ENCODE results near the gene ALLC. TPM values are rescaled to one million over a fixed set of nuclear protein-coding genes. Genes with fewer than 3 reads are reported as not detected.

ALLC gene
- total RNA-seq, 1 experiment from 2014 or later: not detected

DNA sequence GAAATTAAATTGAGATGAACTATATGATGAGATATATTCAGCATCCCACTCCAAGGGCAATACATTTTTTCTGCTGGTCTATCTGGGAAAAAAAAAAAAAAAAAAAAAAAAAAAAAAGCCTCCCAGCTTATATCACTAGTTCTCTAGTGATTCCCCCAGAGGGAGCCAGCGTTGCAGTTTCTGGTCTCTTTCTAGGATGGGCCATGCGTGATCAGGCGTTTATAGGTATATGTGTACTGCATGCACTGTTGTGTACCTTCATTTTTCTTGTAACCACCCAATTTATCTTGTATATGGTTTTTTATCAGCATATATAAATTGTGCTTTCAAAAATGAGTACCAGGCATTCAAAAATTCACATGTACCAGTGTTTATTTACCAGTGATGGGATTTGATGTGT is 80.5 kb downstream of the ALLC start:
- no peaks in the 10 kb centered on the region for H3K36me3 ChIP-seq (ENCODE audit: low read depth, low read length)
- intact Hi-C loops (cut with micrococcal nuclease): loop anchor here (1.0 kb wide), 1 partner anchor 67 kb away; no protein-coding TSS in a partner anchor
- no peak overlapping the region for H3K4me3 ChIP-seq (ENCODE audit: low read length)
- H3K9ac ChIP-seq (ENCODE audit: low read length): no peak overlapping the region
- H3K4me1 ChIP-seq (ENCODE audit: insufficient read depth, low read length): no peaks in the 10 kb centered on the region
- H3K9me2 ChIP-seq (replicated peaks; ENCODE audit: low read length): no peaks in the 10 kb centered on the region
- BruUV-seq (replicated peaks): no TSS peak
- H3F3A ChIP-seq (ENCODE audit: low read length, unreplicated experiment): no peaks in the 10 kb centered on the region
- ChIA-PET CTCF (interaction anchor here (1.0 kb wide), 2 partner anchors 10 to 66 kb away, joined by 11 to 13 read pairs; no protein-coding TSS in a partner anchor), POLR2A (ENCODE audit: unreplicated experiment) (interaction anchor here (0.5 kb wide), 1 partner anchor 70 kb away, joined by 3 read pairs; no protein-coding TSS in a partner anchor)
- no peak overlapping the region for H2AFZ ChIP-seq (ENCODE audit: low read length)
- TF ChIP-seq, protein P1, sequence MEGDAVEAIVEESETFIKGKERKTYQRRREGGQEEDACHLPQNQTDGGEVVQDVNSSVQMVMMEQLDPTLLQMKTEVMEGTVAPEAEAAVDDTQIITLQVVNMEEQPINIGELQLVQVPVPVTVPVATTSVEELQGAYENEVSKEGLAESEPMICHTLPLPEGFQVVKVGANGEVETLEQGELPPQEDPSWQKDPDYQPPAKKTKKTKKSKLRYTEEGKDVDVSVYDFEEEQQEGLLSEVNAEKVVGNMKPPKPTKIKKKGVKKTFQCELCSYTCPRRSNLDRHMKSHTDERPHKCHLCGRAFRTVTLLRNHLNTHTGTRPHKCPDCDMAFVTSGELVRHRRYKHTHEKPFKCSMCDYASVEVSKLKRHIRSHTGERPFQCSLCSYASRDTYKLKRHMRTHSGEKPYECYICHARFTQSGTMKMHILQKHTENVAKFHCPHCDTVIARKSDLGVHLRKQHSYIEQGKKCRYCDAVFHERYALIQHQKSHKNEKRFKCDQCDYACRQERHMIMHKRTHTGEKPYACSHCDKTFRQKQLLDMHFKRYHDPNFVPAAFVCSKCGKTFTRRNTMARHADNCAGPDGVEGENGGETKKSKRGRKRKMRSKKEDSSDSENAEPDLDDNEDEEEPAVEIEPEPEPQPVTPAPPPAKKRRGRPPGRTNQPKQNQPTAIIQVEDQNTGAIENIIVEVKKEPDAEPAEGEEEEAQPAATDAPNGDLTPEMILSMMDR (conservative IDR thresholded peaks at IDR 0.05; ENCODE audit: low read depth, low read length): peak; percentile 69
- no peak for TF ChIP-seq EZH2phosphoT487 (IDR thresholded peaks at IDR 0.05; ENCODE audit: borderline replicate concordance, low read length)
- H3K27ac ChIP-seq (ENCODE audit: low read length): no peak overlapping the region
- no peaks in the 10 kb centered on the region for H4K20me1 ChIP-seq (ENCODE audit: low read length)
- no peak overlapping the region for H3K4me2 ChIP-seq (ENCODE audit: low read length)
- no peaks in the 10 kb centered on the region for H3K9me3 ChIP-seq (ENCODE audit: low read length)
- peak; percentile 80 for ATAC-seq
- no peaks in the 10 kb centered on the region for H3K79me2 ChIP-seq (ENCODE audit: low read length)
- peak; percentile 66 for DNase-seq
- peaks cover 45% of the 10 kb centered on the region for H3K27me3 ChIP-seq (ENCODE audit: low read length)

- CTCF ChIA-PET: no interaction called here
- Histone ChIP-seq H3K9me3 (ENCODE audit: low read length) (no peaks in the 10 kb centered on the region), H3K27me3 (ENCODE audit: low read length) (peaks cover 41% of the 10 kb centered on the region), H3K36me3 (ENCODE audit: low read depth, low read length) (no peaks in the 10 kb centered on the region), H3K9me2 (replicated peaks; ENCODE audit: low read length) (no peaks in the 10 kb centered on the region), H4K20me1 (ENCODE audit: low read length) (no peaks in the 10 kb centered on the region), H3K4me1 (ENCODE audit: insufficient read depth, low read length) (no peaks in the 10 kb centered on the region), H3K9ac (ENCODE audit: low read length) (no peak overlapping the region), H3F3A (ENCODE audit: low read length, unreplicated experiment) (no peaks in the 10 kb centered on the region), H3K27ac (ENCODE audit: low read length) (no peak overlapping the region), H3K79me2 (ENCODE audit: low read length) (no peaks in the 10 kb centered on the region), H3K4me2 (ENCODE audit: low read length) (no peak overlapping the region), H2AFZ (ENCODE audit: low read length) (no peak overlapping the region), H3K4me3 (ENCODE audit: low read length) (no peak overlapping the region)
- DNase-seq (no peak), ATAC-seq (no peak)
- POLR2A ChIA-PET (ENCODE audit: unreplicated experiment): no interaction called here
- BruUV-seq (replicated peaks): no TSS peak
- intact Hi-C loops (cut with micrococcal nuclease): no loop called here
- no peak for TF ChIP-seq EZH2phosphoT487 (IDR thresholded peaks at IDR 0.05; ENCODE audit: borderline replicate concordance, low read length)
- TF ChIP-seq EZH2 (IDR thresholded peaks at IDR 0.05; ENCODE audit: low read length, unreplicated experiment): no peak
- TF ChIP-seq, protein P1 (conservative IDR thresholded peaks at IDR 0.05; ENCODE audit: low read depth, low read length): no peak
Observed at GRCh38 chr2:3739313-3739712, 81.3 kb downstream of the ALLC start.

- H4K20me1 ChIP-seq (ENCODE audit: low read length): no peaks in the 10 kb centered on the region
- POLR2A ChIA-PET (ENCODE audit: unreplicated experiment): no interaction called here
- no peaks in the 10 kb centered on the region for H3K79me2 ChIP-seq (ENCODE audit: low read length)
- no peak overlapping the region for H3K27ac ChIP-seq (ENCODE audit: low read length)
- H3K4me2 ChIP-seq (ENCODE audit: low read length): no peak overlapping the region
- BruUV-seq (replicated peaks): no TSS peak
- no peak overlapping the region for H3K9ac ChIP-seq (ENCODE audit: low read length)
- H3K36me3 ChIP-seq (ENCODE audit: low read depth, low read length): no peaks in the 10 kb centered on the region
- no peak for TF ChIP-seq EZH2 (IDR thresholded peaks at IDR 0.05; ENCODE audit: low read length, unreplicated experiment)
- no peak for TF ChIP-seq EZH2phosphoT487 (IDR thresholded peaks at IDR 0.05; ENCODE audit: borderline replicate concordance, low read length)
- TF ChIP-seq, protein P1 (conservative IDR thresholded peaks at IDR 0.05; ENCODE audit: low read depth, low read length): no peak
- H3K9me2 ChIP-seq (replicated peaks; ENCODE audit: low read length): no peaks in the 10 kb centered on the region
- ATAC-seq (no peak), DNase-seq (no peak)
- peaks cover 29% of the 10 kb centered on the region for H3K27me3 ChIP-seq (ENCODE audit: low read length)
- no peak overlapping the region for H3K4me3 ChIP-seq (ENCODE audit: low read length)
- intact Hi-C loops (cut with micrococcal nuclease): no loop called here
- no peak overlapping the region for H2AFZ ChIP-seq (ENCODE audit: low read length)
- H3F3A ChIP-seq (ENCODE audit: low read length, unreplicated experiment): no peaks in the 10 kb centered on the region
- H3K4me1 ChIP-seq (ENCODE audit: insufficient read depth, low read length): no peaks in the 10 kb centered on the region
- CTCF ChIA-PET: no interaction called here
- no peaks in the 10 kb centered on the region for H3K9me3 ChIP-seq (ENCODE audit: low read length)
Observed at GRCh38 chr2:3741396-3741795, 83.4 kb downstream of the ALLC start.

Measured in PC-3 (cell line).